IPS-18c (cell line): ENCODE data around the gene EMP1.

Source experiments
- H3K4me3 ChIP-seq: 2 replicates; pipeline ENCODE4 v1.7.0; 2013; ENCODE audit warnings: low read depth, mild to moderate bottlenecking, low read length, moderate library complexity; ENCODE audit not compliant: insufficient read depth
- H3K9me3 ChIP-seq: one replicate; pipeline ENCODE4 v1.6.1; 2013; ENCODE audit warnings: mild to moderate bottlenecking, low read length, moderate library complexity; ENCODE audit not compliant: control insufficient read depth, insufficient read depth

Gene EMP1

DNA sequence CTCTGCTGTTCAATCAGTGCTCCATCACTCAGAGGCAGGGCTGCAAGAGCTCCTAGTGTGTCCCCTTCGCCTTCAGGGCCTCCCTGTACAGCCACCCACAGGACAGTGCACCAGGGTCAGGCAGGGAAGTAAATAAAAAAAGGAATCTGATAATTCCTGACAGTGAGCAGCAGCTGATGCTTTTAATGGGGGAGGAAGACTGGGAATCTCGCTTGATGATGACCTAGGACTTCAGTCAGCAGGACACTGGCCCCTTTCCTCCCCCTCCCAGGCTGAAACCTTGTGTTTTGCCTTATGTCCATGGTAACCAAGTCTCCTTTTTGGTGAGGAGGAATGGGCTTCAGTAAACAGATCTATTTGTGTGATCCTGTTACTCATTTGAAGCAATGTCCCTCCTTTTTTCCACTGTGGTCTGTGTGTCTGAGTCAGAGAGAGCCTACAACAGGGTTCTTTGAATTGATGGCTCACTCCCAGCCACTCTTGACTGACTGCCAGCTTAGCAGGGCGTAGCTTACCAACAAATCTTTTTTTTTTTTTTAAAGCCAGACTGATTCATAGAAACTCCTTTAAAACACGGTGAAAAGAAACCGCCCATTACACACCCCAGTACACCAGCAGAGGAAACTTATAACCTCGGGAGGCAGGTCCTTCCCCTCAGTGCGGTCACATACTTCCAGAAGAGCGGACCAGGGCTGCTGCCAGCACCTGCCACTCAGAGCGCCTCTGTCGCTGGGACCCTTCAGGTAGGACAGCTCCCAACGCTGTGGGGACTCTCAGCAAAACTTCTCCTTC lies at the start of gene EMP1:
EMP1 (plus strand) TSS at position 597 of the 792 bp plus-strand sequence. CDS start 14,785 bp downstream, outside the sequence.
- Histone ChIP-seq H3K9me3 (no peaks in the 10 kb centered on the region), H3K4me3 (no peak within 1 kb of the TSS)

- no peaks in the 10 kb centered on the region for H3K9me3 ChIP-seq
- no peak overlapping the region for H3K4me3 ChIP-seq
These were observed 48.6 kb upstream of the EMP1 start for GRCh38 chr12:13147688-13148484.

DNA sequence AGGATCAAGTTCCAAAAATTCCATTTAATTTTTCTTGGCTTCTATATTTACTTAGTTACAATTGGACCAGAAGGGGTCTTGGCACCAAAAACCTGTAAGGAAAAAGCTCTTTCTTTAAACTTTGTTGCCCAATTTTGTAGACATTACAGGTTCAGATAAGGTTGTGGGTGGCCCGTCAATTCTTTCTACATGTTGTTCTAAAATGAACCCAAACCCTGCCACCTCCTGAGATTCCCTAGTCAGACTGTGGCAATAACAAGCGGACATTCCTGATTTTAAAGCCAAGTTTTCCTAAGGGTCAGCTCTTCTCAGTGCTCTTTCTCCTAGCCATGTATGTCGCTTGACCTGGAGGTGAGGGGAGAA lies 48.1 kb upstream of the EMP1 start:
- no peaks in the 10 kb centered on the region for H3K9me3 ChIP-seq
- no peak overlapping the region for H3K4me3 ChIP-seq

GRCh38 chr12:13149411-13149810 lies 47.1 kb upstream of the EMP1 start:
- Histone ChIP-seq H3K4me3 (no peak overlapping the region), H3K9me3 (no peaks in the 10 kb centered on the region)

GRCh38 chr12:13152281-13152680 lies 44.2 kb upstream of the EMP1 start:
- no peak overlapping the region for H3K4me3 ChIP-seq
- no peaks in the 10 kb centered on the region for H3K9me3 ChIP-seq

DNA sequence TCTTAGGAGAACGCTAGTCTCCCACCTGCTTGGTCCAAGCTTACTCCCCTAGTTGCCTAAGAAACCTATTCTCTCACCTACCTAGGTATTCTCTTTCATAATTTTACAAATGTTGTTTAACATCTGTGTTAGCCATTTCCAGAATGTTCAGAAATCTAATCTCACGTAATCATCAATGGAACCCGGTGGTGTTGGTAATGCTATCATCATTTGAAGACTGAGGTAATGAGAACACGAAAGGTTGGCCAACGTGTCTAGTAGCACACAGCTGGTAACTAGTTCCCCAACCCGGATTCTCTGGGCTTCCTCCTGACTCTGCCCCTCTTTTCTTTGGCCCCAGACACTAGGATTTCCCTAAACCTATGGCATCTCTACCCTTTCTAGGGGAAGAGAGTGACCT lies 43.8 kb upstream of the EMP1 start:
- Histone ChIP-seq H3K9me3 (no peaks in the 10 kb centered on the region), H3K4me3 (no peak overlapping the region)

DNA sequence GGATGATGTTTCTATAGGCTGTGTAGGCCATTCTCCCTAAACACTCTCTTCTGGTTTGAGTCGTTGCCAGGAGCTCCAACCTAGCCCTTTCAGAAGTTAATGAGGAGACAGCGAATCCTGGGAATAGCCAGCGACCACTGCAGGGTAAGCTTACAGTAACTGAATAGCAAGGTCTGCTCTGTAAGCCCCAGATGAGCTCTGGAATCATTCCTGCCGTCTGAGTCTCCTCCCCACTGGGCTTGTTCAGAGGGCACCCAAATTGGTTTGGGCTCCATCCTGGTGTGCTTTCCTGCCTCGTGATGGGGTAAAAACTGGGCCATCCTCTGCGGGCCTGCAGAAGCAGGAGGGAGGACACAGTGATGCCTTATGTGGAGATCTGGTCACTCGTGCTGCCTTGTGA lies 43.3 kb upstream of the EMP1 start:
- Histone ChIP-seq H3K4me3 (no peak overlapping the region), H3K9me3 (no peaks in the 10 kb centered on the region)

GRCh38 chr12:13154027-13154538 lies 42.4 kb upstream of the EMP1 start:
- H3K9me3 ChIP-seq, result no peaks in the 10 kb centered on the region
- no peak overlapping the region for H3K4me3 ChIP-seq

DNA sequence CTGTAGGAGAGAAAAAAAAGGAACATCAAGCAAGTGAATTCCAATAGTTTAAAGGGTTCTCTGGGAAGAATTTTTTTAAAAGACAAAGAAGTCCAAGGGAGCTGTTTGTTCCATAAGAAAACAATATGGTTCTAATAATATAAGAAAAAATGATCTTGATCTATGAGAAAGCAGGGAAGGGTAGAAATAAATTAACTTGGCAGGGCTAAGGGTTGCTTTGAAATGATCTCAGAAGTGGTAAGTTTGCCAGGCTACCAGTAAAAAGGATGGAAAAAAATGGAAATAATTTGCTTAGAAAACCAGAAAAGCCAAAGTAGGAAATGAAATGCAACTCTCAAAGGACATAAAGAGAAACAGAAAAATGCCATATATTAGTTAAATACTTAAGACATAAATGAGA lies 41.7 kb upstream of the EMP1 start:
- H3K4me3 ChIP-seq, result no peak overlapping the region
- H3K9me3 ChIP-seq, result no peaks in the 10 kb centered on the region

GRCh38 chr12:13156277-13156676 lies 40.2 kb upstream of the EMP1 start:
- no peaks in the 10 kb centered on the region for H3K9me3 ChIP-seq

DNA sequence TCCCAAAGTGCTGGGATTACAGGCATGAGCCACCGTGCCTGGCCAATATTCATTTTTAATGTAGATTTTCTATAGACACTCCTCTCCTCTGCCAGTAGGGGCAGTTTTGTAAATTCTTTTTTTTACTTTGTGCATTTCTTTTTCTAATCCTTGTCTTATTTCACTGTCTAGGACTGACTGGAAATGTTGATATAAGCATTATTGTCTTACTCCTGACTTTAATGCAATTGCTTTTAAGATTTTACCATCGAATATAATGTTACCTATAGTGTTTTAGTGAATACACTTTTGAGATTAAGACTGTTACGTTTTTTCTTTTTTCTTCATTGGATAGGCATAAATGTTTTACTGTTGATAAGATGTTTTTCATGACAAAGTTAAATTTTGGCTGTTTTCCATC lies 35.4 kb upstream of the EMP1 start:
- H3K4me3 ChIP-seq, result no peak overlapping the region

More at GRCh38 chr12:13156277-13156676, 40.2 kb upstream of the EMP1 start:
- no peak overlapping the region for H3K4me3 ChIP-seq

GRCh38 chr12:13162904-13163303 lies 33.6 kb upstream of the EMP1 start:
- Histone ChIP-seq H3K4me3 (no peak overlapping the region), H3K9me3 (no peaks in the 10 kb centered on the region)

More for the DNA sequence above, 35.4 kb upstream of the EMP1 start:
- H3K9me3 ChIP-seq, result no peaks in the 10 kb centered on the region

- H3K9me3 ChIP-seq, result no peaks in the 10 kb centered on the region
- no peak overlapping the region for H3K4me3 ChIP-seq
These were observed 32.5 kb upstream of the EMP1 start for GRCh38 chr12:13163868-13164635.

DNA sequence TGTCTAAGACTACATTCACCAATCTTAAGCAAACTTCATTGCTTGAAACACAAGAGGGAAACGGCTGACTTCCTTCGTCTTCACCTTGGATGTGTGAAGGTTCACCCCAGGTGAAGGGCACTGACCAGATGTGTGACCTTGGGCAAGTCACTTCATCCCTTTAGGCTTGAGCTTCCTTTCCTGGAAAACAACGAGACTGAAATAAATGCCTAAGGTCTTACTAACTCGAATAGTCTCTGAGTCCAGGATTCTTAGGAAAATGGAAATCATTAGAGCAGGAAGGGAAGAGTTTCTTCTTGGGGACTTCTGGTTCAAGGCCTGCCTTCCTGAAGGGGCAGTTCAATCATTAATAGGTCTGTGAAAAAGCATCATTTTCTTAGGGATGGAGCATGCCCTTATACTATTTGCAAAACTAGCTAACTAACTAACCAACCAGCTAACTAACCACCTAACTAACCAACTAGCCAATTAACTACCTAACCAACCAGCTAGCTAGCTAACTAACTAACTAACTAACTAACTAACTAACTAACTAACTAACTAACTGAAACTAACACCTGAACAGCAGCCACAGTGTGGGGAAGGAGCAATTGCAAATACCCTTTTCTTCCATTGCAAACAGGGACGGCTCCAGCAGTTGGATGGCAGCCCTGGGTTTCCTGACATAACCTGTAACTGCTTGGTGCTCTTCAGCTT lies 31.5 kb upstream of the EMP1 start:
- H3K9me3 ChIP-seq, result no peaks in the 10 kb centered on the region
- H3K4me3 ChIP-seq, result no peak overlapping the region

DNA sequence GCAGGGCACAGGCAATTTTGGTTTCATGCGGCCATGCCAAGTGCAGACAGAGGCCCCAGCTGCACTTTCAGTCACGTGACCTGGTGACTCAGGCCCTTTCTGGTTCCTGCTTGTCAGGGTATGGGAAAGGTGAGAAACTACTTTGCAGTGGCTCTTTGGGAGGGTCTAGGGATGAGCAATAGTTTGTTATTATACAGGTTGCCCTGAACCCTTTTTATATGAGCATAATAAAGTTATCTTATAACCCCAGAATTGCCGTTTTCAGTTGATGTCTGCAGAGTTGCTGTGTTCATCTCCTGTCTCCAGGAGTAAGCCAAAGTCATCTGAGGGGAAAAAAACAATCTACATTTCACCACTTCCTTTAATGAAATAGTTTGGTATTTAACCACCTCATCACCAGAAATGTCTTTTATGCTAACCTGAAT lies 30.9 kb upstream of the EMP1 start:
- Histone ChIP-seq H3K4me3 (no peak overlapping the region), H3K9me3 (no peaks in the 10 kb centered on the region)

GRCh38 chr12:13167226-13167625 lies 29.3 kb upstream of the EMP1 start:
- no peak overlapping the region for H3K4me3 ChIP-seq
- no peaks in the 10 kb centered on the region for H3K9me3 ChIP-seq

- Histone ChIP-seq H3K9me3 (no peaks in the 10 kb centered on the region), H3K4me3 (no peak overlapping the region)
These were observed 28.6 kb upstream of the EMP1 start for GRCh38 chr12:13167906-13168305.
